ENCODE data around the gene AHDC1. TPM values are rescaled to one million over a fixed set of nuclear protein-coding genes. Genes with fewer than 3 reads are reported as not detected.
A peak's percentile ranks its signal among the peaks of the same experiment; 100 is the strongest.
"Not testable (repeated sequence)": the region's sequence is repeated elsewhere in the genome, so short reads cannot be mapped to it uniquely, and the experiment has no call there.

The AHDC1 gene
- total and polyA plus RNA-seq, 9 donors: 11.2 to 159 (median 82.1) TPM

DNA sequence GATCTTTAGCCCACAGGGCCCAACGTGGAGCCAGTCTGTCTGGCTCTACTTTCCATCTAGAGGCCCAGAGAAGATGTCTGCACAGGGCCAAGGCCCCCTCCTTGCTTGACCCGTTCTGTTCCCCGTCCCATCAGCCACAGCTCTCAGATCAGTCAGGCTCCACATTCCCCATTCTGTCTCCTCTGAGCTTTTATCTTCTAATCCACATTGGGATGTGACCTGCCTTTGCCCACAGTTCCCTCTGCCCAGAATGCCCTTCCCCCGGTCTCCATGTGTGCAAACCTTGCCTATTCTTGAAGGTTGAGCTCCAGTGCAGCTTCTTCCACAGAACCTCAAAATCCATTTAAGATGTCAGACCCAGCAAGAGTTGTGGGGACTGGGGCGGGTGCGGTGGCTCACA, 60.7 kb downstream of the AHDC1 start:
- H3K36me3 ChIP-seq: no peaks in the 10 kb centered on the region
- H3K27ac ChIP-seq: peak overlapping the region; percentile 22 to 47
- H3K9me3 ChIP-seq: no peaks in the 10 kb centered on the region
- H3K4me1 ChIP-seq (ENCODE audit: insufficient read depth): peaks cover 11% of the 10 kb centered on the region
- DNase-seq: no peak
- intact Hi-C loops (cut with DNase I): no loop called here
- 76 to 81% (median 77%) methylated on average over 6 of the region's 6 CpGs for WGBS, 3 donors
- no peak overlapping the region for H3K4me3 ChIP-seq
- TF ChIP-seq EP300 (IDR thresholded peaks at IDR 0.05) (no peak), POLR2A (IDR thresholded peaks at IDR 0.05) (no peak)
- no peaks in the 10 kb centered on the region for H3K27me3 ChIP-seq

GRCh38 chr1:27542463-27543273, 61.3 kb downstream of the AHDC1 start:
- peak overlapping the region; percentile 22 to 47 for H3K27ac ChIP-seq
- peak in 3 of 5 donors; percentile 42 to 63 (median 58) for DNase-seq
- H3K27me3 ChIP-seq: no peaks in the 10 kb centered on the region
- peaks cover 11% of the 10 kb centered on the region for H3K4me1 ChIP-seq (ENCODE audit: insufficient read depth)
- intact Hi-C loops (cut with DNase I): no loop called here
- 42 to 53% (median 49%) methylated on average over 17 to 19 of the region's 19 CpGs for WGBS, 3 donors
- no peaks in the 10 kb centered on the region for H3K9me3 ChIP-seq
- H3K36me3 ChIP-seq: no peaks in the 10 kb centered on the region
- no peak overlapping the region for H3K4me3 ChIP-seq
- TF ChIP-seq CTCF (IDR thresholded peaks at IDR 0.05) (no peak), EP300 (IDR thresholded peaks at IDR 0.05) (no peak), POLR2A (IDR thresholded peaks at IDR 0.05) (no peak)

GRCh38 chr1:27539901-27540861, 63.8 kb downstream of the AHDC1 start:
- intact Hi-C loops (cut with DNase I): no loop called here
- Histone ChIP-seq H3K9me3 (no peaks in the 10 kb centered on the region), H3K36me3 (no peaks in the 10 kb centered on the region), H3K27me3 (no peaks in the 10 kb centered on the region), H3K4me1 (ENCODE audit: insufficient read depth) (peaks cover 23% of the 10 kb centered on the region), H3K4me3 (no peak overlapping the region), H3K27ac (no peak overlapping the region)
- WGBS, 3 donors: 61 to 76% (median 66%) methylated on average over 9 of the region's 9 CpGs
- DNase-seq: no peak
- TF ChIP-seq CTCF (IDR thresholded peaks at IDR 0.05): no peak
- TF ChIP-seq EP300 (IDR thresholded peaks at IDR 0.05): no peak
- no peak for TF ChIP-seq POLR2A (IDR thresholded peaks at IDR 0.05)

GRCh38 chr1:27538793-27539192, 65.2 kb downstream of the AHDC1 start:
- WGBS, 3 donors: 9 to 18% (median 11%) methylated on average over 3 of the region's 3 CpGs
- DNase-seq: peak in 1 of 5 donors; percentile 43
- H3K4me3 ChIP-seq: no peak overlapping the region
- H3K27me3 ChIP-seq: no peaks in the 10 kb centered on the region
- TF ChIP-seq CTCF (IDR thresholded peaks at IDR 0.05): no peak
- no peak for TF ChIP-seq POLR2A (IDR thresholded peaks at IDR 0.05)
- no peak for TF ChIP-seq EP300 (IDR thresholded peaks at IDR 0.05)
- no peak overlapping the region for H3K27ac ChIP-seq
- no peaks in the 10 kb centered on the region for H3K9me3 ChIP-seq
- H3K4me1 ChIP-seq (ENCODE audit: insufficient read depth): peaks cover 19% of the 10 kb centered on the region
- intact Hi-C loops (cut with DNase I): no loop called here
- H3K36me3 ChIP-seq: no peaks in the 10 kb centered on the region

DNA sequence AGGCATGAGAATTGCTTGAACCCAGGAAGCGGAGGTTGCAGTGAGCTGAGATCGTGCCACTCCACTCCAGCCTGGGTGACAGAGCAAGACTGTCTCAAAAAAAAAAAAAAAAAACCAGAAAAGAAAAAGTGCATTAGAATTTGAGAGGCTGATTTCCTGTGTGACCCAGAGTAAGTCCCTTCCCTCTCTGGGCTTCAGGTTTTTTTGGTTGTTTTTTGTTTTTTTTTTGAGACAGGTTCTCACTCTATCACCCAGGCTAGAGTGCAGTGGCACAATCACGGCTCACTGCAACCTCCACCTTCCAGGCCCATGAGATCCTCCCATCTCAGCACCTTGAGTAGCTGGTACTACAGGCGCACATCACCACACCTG, 65.7 kb downstream of the AHDC1 start:
- intact Hi-C loops (cut with DNase I); H3K36me3 ChIP-seq; H3K9me3 ChIP-seq; H3K27me3 ChIP-seq; DNase-seq; H3K4me3 ChIP-seq: not testable (repeated sequence)
- WGBS, 3 donors: 95 to 96% (median 96%) methylated on average over 4 of the region's 4 CpGs
- Histone ChIP-seq H3K4me1 (ENCODE audit: insufficient read depth) (peaks cover 18% of the 10 kb centered on the region), H3K27ac (peak overlapping the region in 1 of 2 donors; percentile 67)

Data from ovary (tissue), 9 donors.